ENCODE data around the gene PHACTR1.

The PHACTR1 gene

DNA sequence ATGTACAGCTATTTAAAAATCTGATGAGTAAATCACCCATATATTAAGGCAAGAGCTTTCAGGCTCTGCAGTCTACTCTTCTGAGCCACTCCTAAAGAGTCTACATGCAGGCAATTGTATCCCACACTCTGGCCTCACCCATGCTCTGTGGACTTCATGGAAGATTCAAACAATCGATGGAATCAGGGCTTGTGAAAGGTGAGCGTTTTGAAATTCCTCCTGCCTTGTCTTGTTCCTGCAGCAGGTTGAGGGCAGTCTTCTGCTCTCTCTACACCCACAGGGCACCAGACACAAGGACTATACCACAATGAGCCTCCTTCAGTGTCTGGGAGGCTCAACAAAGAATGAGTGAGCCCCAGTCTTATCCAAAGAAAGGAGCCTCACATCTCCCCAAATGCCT is 560.7 kb downstream of the PHACTR1 start:
- no peak for DNase-seq (ENCODE audit: low read depth in 2 of 2, low spot score in 1 of 2)

DNA sequence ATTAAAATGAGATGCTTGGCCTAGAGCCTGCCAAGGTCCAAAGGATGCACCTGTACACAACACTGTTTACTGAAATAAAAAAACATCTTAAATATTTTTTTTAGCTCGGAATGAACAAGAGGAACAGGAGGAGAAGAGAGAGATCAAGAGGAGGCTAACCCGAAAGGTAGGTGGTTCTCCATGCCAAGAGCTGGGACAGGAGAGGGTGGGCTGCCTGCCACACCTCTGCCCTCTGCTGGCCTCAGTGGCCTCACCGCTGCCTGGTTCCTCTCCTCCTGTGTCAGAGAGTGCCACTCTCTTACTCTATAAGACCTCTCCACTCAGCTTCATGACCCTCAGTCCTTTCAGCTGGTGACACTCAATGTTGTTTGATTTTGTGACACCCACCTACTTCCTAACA is 561.6 kb downstream of the PHACTR1 start:
- no peak for DNase-seq (ENCODE audit: low read depth in 2 of 2, low spot score in 1 of 2)

DNA sequence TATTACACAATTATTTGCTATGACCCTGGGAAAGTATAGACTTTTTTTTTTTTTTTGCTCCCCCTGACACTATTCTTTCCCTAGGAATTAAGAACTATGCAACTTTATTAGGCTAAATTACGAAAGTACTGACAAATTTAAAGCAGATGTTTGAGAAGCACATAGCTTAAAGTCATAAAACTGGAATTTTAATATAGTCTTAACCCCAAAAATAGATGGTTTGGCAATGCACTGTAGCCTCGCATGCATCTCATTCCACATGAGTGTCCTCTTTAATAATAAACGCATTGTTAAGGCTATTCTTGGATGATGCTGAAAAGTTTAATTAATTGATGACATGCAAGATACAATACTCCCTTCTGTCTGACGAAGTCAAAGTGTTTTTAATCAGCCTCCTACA is 562.4 kb downstream of the PHACTR1 start:
- DNase-seq (ENCODE audit: low read depth in 2 of 2, low spot score in 1 of 2) = no peak

DNA sequence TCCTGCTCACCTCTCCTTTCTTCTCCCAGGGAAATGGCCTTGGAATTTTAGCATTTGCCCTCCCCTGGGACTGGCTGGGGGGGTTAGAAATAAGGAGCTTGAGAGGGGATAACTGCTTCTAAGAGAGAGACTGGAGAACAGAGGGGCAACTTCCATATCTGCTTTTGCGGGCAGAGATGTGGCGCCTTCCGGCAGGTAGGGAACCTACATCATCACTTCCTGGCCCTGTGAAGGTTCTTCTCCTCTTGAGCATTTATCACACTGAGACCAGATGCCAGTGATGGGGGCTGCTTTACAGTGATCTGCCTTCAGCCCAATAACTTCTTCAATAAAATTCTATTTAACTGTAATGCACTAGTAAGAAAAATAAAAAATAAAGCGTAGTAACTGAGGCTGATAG is 563.7 kb downstream of the PHACTR1 start:
- no peak for DNase-seq (ENCODE audit: low read depth in 2 of 2, low spot score in 1 of 2)

DNA sequence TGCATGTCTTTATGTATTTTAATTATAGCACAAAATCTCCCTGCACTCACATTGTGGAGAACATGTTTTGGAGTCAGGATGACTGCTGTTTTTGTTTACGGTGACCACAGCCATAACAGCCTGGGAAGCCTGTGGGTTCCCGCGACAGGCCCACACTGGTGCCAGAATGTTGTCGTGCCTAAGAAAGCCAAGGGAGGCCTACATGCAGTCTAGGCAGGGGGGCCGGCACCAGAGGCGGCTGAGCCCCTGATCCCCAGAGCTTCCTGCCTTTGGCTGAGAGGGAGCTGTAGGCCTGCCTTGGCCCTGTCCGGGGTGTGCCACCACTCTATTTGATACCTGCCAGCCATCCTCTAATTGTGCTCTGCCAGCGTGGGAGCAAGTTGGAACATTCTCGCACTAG is 565.1 kb downstream of the PHACTR1 start:
- DNase-seq (ENCODE audit: low read depth in 2 of 2, low spot score in 1 of 2) = no peak

DNA sequence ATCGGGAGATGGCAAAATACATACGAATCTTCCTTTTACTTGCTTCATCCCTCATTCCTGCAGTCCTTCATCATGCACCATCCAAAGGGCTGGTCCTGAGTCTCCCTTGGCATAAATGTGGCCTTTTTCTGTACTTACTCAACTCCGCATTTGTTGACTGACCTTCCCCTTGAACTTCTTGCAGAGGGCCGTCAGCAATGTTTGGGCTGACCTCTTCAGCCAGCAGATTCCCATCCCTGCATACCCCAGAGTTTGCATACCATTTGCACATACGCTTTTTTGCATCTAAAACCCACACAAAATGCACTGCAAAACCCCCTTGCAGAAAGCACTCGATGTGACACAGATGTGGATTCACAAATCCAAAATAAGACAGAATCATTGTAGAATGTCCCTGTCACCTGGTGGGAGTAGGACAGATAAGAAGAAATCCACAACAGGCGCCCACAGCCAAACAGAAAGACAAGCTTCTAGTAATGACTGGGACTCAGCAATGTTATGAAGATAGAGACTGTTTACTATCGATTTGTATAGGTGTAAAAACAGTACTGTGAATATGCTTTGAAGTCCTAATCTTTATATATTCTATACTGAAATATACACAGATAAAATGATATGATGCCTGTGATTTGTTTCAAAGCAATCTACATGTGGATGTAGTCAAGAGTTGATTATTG is 566.0 kb downstream of the PHACTR1 start:
- no peak for DNase-seq (ENCODE audit: low read depth in 2 of 2, low spot score in 1 of 2)

DNA sequence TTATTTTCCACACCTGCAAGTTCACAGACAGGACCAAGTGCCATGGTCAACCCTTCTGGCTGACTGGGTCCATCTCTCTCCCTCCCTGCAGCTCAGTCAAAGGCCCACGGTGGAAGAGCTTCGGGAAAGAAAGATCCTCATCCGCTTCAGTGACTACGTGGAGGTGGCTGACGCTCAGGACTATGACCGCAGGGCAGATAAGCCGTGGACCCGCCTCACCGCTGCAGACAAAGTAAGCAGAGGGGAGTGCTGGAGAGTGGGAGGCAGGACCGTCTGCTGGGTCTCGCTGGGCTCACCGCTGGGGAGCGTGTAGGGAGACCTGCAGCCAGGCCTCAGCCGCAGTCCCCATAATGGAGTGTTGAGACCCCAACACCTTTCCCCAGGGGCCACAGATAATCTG is 566.8 kb downstream of the PHACTR1 start:
- no peak for DNase-seq (ENCODE audit: low read depth in 2 of 2, low spot score in 1 of 2)

DNA sequence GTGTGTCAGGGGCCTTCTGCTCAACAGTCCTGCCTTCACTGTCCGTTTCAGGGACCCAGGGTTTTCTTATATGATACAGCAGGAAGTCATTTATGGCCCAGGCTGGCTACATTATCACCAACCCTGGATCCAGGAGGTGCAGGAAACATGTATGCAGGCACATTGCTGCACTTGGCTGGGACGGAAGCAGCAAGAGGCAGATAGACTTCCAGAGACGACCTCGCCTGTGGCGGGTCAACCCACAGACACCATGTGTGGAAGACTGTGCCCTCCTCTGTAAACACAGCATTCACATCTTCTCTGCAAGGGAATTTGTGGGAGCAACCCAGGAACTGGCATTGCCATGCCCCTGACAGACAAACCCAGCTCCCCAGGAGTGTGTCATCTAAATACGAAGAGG is 568.1 kb downstream of the PHACTR1 start:
- DNase-seq (ENCODE audit: low read depth in 2 of 2, low spot score in 1 of 2) = no peak

DNA sequence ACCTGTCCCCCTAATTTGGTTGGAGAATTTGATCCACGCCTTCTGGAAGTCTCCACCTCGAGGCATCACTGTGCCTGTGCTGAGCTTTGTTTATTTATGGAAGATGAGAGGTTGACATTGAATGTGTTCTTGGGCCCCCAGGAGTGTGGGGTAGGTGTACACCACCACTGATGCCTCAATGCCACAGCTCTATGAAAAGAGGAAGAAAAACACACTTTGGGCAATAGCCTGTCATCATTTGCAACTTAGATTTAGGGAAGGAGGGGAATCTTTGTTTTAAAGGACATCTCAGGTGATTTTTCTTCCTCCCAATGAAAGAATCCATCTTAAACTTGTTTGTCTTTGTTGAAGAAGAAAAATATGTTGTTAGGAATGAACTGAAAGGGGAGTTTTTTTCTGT is 569.1 kb downstream of the PHACTR1 start:
- DNase-seq (ENCODE audit: low read depth in 2 of 2, low spot score in 1 of 2) = no peak

DNA sequence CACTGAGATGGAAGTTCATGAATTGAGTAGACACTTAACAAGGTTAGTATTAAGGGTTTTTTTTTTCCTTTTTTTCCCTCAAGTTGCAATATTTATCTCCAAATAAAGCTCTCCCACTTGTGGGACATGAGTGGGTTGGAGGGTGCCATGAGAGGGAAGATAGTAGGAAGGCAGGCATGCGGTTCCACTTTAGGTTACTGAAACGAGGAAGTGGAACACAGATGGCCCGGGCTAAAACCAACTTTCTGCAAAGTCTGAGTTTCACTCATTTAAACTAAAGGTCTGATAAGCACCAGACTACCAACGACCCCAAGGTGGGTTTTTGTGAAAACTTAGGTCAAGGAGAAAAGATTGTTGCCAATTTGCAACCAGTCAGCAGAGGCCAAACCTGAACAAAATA is 569.6 kb downstream of the PHACTR1 start:
- DNase-seq (ENCODE audit: low read depth in 2 of 2, low spot score in 1 of 2) = no peak

DNA sequence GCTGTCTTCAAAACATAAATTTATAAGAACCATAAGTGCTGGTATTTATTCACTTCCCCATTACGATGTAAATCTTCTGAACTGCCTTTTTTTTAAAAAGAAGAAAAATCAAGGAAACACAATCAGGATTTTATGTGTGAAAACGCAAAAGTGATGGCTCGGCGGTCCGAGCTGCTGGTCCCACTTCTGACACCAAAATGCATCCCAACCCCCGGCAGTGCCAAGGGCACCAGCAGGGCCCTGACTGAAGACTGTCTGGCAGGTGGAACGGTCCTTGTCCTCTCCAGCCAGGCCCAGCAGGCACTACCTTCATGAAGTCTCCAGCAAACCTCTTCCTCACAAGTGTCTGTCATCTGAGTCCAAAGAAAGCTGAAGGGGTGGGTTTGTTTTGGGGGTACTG is 570.5 kb downstream of the PHACTR1 start:
- no peak for DNase-seq (ENCODE audit: low read depth in 2 of 2, low spot score in 1 of 2)

DNA sequence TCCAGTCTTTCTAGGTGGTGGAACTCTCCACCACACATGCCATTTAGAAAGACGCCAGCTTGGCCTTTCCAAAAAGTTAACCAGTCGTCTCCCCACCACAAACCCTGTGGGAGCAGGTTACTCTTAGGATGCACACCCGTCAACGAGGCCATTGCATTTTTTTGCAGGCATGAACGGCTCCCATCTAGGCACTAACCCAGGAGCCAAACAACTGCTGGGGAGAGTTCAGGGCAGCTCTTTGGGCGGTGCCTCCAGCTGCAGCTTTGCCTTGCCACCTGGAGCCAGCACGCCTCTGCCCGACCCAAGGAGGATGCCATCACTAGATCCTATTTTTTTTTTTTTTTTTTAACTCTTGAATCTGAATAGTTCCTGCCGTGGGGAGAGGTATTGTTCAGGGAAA is 571.9 kb downstream of the PHACTR1 start:
- no peak for DNase-seq (ENCODE audit: low read depth in 2 of 2, low spot score in 1 of 2)

DNA sequence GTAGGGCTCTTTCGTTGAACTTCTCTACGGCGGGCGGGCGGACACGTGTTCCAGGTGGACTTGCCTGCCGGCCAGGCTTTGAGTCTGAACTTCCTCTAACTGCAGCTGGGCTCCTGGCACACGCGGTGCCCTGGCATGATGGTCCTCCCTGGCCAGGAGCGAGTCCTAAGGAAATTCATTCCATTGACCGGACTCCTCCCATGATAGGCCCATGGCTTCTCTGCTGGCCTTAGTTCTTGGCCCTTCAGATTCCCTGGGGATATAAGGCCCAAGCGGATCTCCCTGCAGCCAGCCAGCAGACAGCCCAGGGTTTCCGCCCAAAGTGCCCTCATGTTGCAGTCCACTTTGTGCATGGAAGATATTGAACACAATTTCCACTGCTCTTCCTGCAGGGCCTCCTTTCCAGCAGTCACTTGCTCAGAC is 572.4 kb downstream of the PHACTR1 start:
- DNase-seq (ENCODE audit: low read depth in 2 of 2, low spot score in 1 of 2) = no peak

DNA sequence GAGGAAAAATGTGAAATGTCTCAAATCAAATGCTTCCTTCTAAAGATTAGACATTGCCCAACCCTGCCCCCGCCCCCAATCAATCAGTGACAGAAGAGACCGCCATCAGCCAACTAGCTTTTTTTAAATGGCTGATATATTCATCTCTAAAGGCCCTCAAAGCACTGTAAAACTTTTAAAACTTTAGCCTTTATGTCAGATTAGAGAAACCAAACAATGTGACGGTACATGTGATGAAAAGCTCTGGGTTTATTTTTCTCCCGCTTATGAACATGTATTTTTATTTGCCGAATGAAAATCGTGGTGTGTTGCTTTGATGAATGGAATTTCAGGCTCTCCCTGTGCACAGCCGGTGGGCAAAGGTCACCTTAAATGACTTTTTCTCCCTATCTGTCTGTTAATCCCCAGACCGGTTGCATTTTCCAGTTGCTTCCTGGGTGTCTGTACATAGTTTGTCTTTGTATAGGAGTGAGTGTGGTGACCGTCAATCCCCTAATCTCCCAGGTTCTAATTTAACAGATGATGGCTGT is 573.3 kb downstream of the PHACTR1 start:
- DNase-seq (ENCODE audit: low read depth in 2 of 2, low spot score in 1 of 2) = no peak

DNA sequence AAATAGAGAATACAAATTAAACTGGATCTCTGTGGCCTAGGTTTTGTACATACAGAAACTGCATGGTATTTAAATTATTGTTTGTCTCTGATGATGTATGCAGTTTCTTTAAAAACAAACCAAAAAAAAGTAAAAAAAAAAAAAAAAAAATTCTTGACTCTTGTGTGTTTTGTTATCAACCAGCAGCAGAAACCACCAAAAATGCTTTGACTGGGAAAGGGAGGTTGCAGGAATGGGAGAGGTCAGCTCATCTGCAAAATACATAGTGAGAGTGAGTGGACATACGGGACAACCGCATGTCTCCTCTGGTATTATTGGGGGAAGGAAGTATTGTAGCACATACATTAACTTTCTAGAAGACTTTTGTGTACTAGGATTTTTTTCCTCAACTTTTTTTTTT is 573.8 kb downstream of the PHACTR1 start:
- no peak for DNase-seq (ENCODE audit: low read depth in 2 of 2, low spot score in 1 of 2)

DNA sequence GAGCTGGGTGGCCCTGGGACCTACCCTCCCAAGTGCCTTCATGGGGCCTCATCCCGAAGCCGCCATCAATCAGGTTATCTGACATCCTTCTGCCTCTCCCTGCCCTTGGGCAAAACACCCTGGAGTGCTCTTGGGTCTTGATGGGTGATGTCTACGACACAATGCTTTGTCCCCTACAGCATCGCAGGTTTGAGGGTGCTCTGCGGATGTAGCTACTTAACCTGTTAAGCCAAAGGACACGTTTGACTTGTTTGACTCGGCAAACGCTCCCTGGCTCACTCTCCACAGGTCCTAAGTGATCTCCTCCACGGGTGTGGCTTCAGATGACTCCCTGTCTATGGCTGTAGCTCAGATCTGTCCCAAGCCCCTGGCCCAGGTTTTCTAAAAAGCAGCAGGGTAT is 576.2 kb downstream of the PHACTR1 start:
- DNase-seq (ENCODE audit: low read depth in 2 of 2, low spot score in 1 of 2) = no peak

DNA sequence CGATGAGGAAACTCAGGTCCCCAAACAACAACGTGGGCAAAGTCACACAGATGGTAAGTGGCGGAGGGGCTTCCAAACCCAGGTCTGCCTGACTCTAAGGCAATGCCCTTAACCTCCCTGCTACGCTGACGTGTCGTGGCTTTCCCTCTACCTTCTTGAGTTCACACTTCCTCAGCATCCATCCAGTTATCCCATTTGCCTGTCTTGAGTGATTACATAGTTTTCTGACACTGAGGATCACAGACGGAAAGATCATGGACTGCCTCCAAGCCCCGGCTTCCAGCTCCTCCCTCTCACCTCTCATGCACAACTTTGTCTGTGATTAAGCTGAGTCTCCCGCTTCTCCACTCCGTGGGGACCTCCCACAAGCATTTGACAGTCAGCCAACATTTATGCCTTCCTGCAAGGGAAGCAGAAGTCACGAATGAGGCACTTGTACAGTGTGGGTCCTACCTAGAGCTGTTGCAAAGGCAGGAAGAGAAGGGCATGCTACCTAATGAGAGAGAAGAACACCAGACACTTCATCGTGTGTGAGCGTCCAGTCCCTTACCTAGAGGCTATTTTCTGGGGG is 578.0 kb downstream of the PHACTR1 start:
- DNase-seq (ENCODE audit: low read depth in 2 of 2, low spot score in 1 of 2) = no peak

DNA sequence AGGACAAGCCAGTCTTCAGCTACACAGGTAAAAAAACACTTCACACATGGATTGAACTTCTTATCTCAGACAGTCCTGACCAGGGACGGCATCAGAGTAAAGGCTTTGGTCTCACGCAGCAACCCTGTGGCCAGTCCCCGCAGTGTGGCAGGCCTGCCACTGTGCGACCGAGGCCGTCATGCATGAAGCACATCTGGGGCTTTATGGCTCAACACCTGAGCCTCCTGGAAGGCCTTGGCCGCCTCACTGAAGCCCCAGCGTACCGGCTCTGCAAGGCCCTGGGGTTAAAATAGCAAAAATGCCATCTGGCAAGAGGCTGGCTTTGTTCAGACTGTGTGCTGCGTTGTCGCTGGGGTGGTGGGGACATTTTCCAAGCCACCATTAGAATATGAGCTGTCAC is 579.0 kb downstream of the PHACTR1 start:
- no peak for DNase-seq (ENCODE audit: low read depth in 2 of 2, low spot score in 1 of 2)

DNA sequence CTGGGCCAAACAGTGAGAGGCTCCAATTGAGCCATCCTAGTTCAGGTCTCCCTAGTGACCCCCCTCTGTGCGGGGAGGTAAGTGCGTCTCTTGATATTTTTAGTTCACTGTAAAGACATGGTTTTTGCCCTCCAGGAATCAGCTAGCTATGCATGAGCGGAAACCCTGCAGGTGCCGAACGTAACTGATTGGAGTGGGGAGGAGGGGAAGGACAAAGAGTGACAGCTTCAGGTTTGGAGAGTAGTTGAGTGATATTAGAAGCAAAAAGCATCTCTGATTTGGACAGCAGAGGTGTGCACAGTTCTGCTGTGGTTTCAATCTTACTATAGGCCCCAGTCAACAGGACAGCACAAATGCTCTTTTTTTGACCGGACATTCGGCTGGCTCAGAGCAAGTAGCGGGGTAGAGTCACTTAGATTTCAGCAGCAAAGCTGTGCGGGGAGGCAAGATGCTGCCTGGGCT is 580.0 kb downstream of the PHACTR1 start:
- DNase-seq (ENCODE audit: low read depth in 2 of 2, low spot score in 1 of 2) = no peak

DNA sequence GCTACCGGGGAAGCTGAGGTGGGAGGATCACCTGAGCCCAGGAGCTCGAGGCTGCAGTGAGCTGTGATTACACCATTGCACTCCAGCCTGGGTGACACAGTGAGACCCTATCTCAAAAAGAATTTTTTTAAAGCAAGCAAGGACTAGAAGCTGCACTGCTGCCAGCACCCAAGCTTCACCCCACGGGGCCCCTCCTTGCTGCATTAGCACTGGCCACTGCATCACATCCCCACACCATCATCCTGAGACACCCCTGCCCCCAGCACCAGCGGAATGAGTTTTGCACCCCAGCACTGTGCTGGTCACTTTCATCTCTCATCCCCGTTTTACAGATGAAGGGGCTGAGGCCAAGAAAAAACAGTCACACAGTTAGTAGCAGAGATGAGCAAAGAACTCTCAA is 580.8 kb downstream of the PHACTR1 start:
- no peak for DNase-seq (ENCODE audit: low read depth in 2 of 2, low spot score in 1 of 2)

DNA sequence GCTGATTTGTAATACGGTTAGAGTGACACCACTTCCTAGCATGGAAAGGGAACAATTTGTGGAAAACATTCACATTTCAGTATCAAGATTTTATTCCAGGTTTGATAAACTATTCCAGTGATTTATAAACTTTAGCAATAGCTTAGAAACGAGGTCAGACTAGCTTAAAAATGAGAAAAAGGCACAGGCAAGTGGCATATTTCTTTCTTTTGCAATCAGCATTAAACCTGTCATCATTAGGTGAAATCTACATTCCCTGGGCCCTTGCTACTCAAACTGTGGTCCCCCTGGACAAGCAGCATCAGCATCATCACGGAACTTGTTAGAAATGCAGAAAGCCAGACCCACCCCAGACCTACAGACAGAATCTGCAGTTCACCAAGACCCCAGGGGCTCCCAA is 581.9 kb downstream of the PHACTR1 start:
- DNase-seq (ENCODE audit: low read depth in 2 of 2, low spot score in 1 of 2) = no peak

DNA sequence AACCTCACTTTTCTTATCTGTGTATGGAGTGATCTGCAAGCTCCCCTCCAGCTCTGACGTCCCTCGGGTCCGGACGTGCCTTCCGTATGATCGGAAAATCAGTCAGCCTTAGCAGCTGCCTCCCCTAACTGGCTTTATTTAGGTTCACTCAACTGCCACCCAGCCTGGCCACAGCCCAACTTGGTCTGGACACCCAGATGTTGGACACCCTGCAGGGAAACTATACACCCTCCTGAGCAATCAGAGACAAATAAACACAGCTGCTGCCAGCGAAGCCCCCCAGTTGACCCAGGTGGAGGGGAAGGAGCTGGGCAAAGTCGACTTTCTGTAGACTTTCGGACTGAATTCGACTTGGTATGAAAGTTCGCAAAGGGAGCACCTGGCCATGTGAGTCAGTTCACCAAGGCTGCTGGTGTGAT is 582.8 kb downstream of the PHACTR1 start:
- DNase-seq (ENCODE audit: low read depth in 2 of 2, low spot score in 1 of 2) = no peak

DNA sequence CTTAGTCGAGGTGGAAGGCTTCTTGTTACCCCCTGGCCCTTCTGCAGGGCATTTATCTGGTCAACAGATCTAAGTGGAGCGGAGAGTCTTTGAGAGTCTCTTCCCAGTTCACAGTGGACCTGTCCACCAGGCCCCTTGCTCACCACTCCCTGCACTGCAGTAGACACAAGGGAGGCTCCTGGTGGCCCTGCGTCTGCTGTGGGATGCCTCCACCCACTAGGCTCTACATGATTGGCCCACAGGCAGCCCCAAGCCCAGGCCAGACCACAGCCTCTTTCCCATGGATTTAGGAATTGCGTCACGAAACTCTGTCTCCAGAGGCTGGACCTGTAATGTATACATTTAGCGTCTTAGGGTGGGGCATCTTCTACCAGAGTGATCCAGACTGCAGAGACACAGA is 583.4 kb downstream of the PHACTR1 start:
- no peak for DNase-seq (ENCODE audit: low read depth in 2 of 2, low spot score in 1 of 2)

Data from stimulated activated CD8-positive, alpha-beta memory T cell treated with anti-CD3 and anti-CD28 coated beads, Interleukin-4, amount 100 ng/mL, for 1 hour (primary cell).